GM12872 (cell line): ENCODE results near the gene OPN3.

ENCODE experiments used
- TF ChIP-seq, protein P1 (sequence below): IDR thresholded peaks from 3 replicates; pipeline ENCODE4 v1.5.1; 2011; ENCODE audit warnings: low read depth, mild to moderate bottlenecking, low read length, moderate library complexity; ENCODE audit not compliant: insufficient read depth

OPN3 gene

DNA sequence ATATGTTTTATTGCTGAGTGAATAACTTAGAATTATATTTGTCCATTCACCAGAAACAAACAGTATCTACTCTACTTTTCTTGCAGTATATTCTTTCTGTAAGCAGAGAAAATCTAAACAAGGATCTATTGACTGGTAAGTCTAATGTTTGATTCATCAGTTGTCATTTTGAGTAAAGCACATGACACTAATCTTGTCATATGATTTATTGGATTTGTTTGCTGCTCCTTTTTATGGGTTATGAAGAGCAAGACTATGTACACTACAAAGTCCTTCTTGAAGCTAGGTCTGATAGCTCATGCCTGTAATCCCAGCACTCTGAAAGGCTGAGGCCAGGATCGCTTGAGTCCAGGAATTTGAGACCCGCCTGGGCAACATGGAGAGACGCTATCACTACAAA lies 84.6 kb downstream of the OPN3 start:
- TF ChIP-seq, protein P1, sequence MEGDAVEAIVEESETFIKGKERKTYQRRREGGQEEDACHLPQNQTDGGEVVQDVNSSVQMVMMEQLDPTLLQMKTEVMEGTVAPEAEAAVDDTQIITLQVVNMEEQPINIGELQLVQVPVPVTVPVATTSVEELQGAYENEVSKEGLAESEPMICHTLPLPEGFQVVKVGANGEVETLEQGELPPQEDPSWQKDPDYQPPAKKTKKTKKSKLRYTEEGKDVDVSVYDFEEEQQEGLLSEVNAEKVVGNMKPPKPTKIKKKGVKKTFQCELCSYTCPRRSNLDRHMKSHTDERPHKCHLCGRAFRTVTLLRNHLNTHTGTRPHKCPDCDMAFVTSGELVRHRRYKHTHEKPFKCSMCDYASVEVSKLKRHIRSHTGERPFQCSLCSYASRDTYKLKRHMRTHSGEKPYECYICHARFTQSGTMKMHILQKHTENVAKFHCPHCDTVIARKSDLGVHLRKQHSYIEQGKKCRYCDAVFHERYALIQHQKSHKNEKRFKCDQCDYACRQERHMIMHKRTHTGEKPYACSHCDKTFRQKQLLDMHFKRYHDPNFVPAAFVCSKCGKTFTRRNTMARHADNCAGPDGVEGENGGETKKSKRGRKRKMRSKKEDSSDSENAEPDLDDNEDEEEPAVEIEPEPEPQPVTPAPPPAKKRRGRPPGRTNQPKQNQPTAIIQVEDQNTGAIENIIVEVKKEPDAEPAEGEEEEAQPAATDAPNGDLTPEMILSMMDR = no peak

DNA sequence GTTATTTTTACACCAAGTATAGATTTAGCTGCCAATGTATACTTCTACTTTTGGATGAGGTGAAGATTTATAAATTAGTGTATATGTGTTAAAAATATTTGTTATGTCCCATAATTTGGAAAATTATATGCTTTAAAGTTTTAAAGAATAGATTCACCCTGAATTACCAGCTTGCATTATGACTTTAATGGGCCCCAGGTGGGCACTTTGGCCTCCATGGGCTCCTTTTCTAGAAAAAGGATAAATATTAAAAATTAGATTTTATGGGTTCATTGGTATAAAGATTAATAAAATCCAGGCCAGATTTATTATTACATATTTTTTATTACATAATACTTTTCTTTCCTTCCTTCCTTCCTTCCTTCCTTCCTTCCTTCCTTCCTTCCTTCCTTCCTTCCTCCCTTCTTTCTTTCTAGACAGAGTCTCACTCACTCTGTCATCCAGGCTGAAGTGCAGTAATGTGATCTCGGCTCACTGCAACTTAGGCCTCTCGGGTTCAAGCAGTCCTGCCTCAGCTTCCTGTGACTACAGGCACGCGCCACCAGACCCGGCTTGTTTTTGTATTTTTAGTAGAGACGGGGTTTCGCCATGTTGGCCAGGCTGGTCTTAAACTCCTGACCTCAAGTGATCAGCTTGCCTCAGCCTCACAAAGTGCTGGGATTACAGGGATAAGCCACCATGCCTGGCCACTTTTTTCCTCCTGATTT lies 86.1 kb downstream of the OPN3 start:
- TF ChIP-seq, protein P1 = no peak

DNA sequence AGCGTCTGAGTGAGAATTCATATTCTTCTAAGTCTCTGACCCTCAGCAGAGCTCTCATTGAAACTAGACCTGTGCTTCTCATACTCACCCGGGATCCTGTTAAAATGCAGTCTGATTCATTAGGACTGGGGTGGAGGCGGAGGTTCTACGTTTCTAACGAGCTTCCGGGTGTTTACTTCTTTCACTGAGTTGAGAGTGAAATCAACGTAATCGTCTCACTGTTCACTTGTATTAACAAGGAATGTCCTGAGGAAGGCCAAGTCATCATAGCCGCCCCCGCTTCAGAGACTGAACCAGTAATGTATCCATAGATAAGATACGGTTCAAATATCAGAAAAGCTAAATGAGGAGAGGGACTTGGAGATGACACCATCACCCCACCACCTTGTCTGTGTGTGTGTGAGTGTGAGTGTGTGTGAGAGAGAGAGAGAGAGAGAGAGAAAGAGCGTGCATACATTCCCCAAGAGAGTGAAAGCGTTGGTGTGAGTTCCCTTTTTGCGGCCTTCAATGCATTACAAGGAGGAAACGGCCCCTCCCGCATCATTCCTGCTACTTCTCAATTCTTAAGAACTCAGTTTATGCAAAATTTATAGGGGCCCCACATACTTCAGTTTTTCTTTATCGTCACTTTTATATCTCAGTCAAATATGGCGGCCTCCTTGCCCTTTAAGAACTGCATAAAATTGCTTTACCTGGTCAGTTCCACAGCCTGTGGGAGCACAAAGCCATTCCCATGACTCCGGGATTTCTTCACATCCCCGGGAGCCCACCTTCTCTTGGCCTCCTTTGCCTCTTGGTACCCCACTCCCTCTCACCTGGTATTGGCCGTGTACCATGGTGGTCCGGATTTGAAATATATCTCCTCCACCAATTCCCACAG lies 88.2 kb downstream of the OPN3 start:
- TF ChIP-seq, protein P1 = no peak

DNA sequence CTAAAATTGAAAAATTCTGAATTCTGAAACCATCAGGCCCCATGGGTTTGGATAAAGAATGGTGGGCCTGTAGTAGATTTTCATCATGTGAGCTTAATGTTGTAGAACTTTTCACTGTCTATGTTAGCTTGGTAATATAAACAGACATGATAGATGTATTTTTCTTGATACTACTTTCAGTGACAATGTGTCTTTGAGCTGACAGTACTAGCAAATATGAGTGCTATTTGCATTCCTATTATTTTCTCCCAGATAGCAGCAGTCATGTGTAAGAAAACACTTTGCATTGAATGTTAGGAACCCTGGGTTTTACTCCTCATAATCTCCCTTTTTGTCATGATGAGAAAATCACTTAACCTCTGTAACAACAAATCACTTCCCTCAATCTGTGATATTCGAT lies 89.9 kb downstream of the OPN3 start:
- TF ChIP-seq, protein P1 = no peak

DNA sequence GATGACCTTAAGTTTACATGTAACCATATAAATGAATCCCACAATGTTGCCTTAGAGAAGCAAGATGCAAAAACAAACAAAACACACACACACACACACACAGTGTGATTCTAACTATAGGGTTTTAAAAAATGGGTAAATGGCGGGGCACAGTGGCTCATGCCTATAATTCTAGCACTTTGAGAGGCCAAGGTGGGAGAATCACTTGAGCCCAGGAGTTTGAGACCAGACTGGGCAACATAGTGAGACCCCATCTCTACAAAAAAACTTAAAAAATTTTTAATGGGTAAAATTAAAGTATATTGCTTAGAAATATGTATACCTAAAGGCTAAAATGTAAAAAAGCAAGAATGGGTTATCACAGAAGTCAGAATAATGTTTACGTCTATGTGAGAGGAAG lies 92.2 kb downstream of the OPN3 start:
- TF ChIP-seq, protein P1 = no peak
